ENCODE data around the gene TARBP1. TPM values are rescaled to one million over a fixed set of nuclear protein-coding genes. Genes with fewer than 3 reads are reported as not detected.
A peak's percentile ranks its signal among the peaks of the same experiment; 100 is the strongest.

The TARBP1 gene
- polyA plus RNA-seq, 4 donors: 44.9 to 97.4 (median 51.2) TPM

DNA sequence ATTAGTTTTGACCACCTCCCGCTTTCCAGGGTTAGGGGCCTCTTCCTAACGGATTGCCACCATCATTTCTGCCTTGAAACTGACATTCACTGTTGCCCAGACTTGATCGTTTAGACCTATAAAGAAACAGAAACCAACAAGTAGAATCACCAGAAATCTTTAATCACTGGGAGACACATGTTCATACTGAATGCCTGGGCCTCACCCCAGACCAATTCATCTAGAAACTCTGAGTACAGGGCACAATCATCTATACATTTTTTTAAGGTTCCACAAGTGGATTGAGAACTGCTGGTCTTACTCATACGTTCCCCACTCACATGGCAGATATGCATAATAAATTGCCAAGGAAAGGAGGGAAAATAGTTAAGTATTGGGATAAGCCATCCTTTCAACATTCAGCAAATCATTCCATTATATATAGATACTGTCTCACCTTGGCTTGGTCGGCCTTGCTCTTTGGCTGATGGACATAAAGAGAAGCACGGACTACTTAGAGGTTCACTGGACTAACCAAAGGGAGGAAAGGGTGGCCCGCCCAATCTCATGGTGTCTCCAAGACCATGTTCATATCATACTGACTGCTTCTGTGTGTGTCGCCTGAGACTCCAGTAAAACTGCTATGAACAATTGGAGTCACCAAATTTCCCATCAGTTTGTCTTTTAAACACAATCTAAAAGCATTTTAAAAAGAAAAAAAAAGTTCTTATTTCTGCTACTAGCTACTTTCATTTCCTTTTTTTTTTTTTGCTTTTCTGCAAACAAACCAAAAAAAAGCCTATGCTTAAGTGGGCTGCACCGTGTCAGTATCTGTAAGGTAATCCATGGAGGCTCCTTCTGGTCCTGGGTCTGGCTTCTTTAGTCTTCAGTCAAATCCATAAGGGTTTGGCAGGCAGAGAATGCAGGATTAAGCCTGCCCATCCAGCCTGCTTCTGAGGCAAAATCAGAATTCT lies 9.4 kb upstream of the TARBP1 start:
- no peak for DNase-seq (ENCODE audit: low read depth in 4 of 4, low spot score in 3 of 4)

GRCh38 chr1:234486858-234487840 lies 8.2 kb upstream of the TARBP1 start:
- DNase-seq (ENCODE audit: low read depth in 4 of 4, low spot score in 3 of 4): peak in 1 of 4 donors; percentile 56

DNA sequence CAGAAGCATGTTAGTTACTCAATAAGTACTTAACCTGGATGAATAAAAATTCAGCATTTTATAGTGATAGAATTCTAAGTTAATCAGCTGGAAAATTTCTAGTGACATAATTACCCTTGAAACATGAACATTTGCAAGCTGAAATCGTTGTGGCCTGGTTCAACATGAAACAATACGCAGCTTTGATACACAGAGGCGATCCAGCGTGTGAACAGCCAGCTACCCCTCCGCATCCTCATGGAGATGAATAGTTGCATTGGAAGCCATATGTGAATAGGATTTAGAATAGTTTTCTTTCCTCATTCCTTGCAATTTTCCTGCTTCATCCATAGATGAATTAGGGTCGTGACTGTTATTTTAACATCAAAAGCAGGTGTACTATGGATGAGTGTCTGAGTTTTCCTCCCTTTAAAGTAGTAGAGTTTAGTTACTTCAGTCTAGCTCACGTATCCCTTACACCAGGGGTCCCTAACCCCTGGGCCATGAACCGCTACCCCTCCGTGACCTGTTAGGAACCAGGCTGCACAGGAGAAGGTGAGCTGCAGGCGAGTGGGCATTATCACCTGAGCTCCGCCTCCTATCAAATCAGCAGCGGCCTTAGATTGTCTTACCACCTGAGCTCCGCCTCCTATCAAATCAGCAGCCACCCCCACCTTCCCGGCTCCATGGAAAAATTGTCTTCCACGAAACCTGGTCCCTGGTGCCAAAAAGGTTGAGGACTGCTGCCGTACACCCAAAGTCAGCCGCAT lies 6.2 kb upstream of the TARBP1 start:
- DNase-seq (ENCODE audit: low read depth in 4 of 4, low spot score in 3 of 4): no peak

GRCh38 chr1:234484218-234484617 lies 5.2 kb upstream of the TARBP1 start:
- no peak for DNase-seq (ENCODE audit: low read depth in 4 of 4, low spot score in 3 of 4)

GRCh38 chr1:234481771-234482170 lies 2.8 kb upstream of the TARBP1 start:
- DNase-seq (ENCODE audit: low read depth in 4 of 4, low spot score in 3 of 4): no peak

- DNase-seq (ENCODE audit: low read depth in 4 of 4, low spot score in 3 of 4): no peak
Measured at GRCh38 chr1:234479866-234480265, 887 bp upstream of the TARBP1 start.

- no peak for DNase-seq (ENCODE audit: low read depth in 4 of 4, low spot score in 3 of 4)
Measured at GRCh38 chr1:234479310-234479559, 256 bp upstream of the TARBP1 start.

DNA sequence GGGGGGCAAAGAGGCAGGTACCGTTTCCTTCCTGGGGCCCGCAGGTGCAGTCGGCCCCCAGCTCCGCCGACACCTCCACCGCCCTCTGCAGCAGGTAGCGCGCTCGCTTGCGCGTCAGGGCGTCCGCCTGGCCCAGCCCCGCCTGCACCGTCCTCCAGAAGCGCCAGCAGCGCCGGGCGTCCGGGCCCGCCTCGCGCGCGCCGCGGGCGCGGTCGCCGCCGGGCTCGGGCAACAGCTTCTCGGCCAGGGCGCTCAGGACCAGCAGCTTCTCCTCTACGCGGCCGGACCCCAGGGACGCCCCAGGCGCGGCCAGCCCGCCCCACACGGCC lies 863 bp downstream of the TARBP1 start:
- no peak for DNase-seq (ENCODE audit: low read depth in 4 of 4, low spot score in 3 of 4)

DNA sequence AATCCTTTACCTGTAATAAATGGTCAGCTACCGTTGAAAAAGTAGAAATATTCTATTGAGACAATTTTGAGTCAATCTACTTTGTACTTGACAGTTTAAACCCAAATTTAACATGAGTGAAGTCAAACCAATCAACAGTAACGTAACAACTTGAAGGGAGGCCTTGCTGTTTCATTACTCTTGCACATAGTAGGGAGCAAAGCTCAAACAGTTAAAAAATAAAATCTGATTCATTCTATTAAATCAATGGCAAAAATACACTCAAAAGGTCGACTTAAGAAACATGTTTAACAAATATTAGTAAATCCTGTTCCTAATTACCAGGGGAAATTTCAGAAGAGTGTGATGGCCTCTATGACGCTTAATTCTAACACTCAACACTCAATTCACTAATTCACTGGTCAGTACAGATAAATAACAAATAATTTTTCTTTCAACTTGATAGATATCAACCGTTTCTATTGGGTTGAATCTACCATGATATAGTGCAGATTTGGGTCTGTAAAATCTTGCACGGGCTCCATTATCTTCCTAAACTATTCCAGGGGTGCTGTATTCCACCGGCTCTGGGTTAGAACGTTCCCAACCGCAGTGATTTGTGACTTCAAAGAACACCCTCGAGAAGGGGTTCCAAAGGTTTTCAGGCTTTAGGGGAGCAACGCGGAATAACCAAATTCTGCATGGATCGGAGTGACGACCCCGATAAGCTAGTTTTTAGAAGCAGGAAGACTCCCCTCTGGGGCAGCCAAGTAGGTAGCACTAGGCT lies 1.4 kb downstream of the TARBP1 start:
- no peak for DNase-seq (ENCODE audit: low read depth in 4 of 4, low spot score in 3 of 4)

- DNase-seq (ENCODE audit: low read depth in 4 of 4, low spot score in 3 of 4): no peak
Measured at GRCh38 chr1:234476172-234476571, 2.8 kb downstream of the TARBP1 start.

- no peak for DNase-seq (ENCODE audit: low read depth in 4 of 4, low spot score in 3 of 4)
Measured at GRCh38 chr1:234475167-234475793, 3.7 kb downstream of the TARBP1 start.

GRCh38 chr1:234474375-234474774 lies 4.6 kb downstream of the TARBP1 start:
- DNase-seq (ENCODE audit: low read depth in 4 of 4, low spot score in 3 of 4): no peak

DNA sequence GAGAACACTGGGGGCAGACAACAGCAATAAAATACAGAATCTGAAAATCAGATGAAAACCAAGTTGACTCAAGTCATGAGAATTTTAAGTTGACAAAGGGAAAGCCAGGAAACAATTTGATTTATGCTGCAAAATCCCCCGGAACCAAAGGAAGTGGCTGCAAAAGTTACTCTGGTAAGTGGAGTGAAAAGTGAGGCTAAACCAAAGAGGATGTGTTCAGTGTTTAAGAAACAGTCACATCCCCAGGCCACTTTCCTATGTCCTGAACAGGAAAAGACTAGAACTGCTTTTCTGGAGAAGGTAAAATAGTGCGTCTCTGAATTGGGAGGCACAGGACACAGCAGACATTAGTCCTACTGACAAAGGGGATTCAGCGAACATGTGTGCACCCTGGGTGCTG lies 5.9 kb downstream of the TARBP1 start:
- no peak for DNase-seq (ENCODE audit: low read depth in 4 of 4, low spot score in 3 of 4)

DNA sequence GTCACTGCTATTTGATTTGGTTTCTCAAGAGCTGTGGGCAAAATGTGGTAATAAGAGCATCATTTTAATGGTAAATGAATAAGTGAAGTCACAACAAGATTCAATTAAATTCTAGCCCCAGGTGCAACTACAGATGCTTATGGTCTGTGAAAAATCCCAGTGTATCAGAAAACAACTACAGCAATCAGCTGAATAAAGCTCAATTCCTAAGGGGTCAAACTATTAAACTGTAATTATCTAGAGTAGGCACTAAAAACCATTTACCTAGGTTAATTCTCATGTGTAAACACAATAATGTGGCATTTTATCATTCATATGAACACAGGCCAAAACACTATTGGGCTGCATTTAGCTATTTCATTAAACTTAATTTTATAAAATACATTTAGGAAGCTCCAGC lies 9.6 kb downstream of the TARBP1 start:
- no peak for DNase-seq (ENCODE audit: low read depth in 4 of 4, low spot score in 3 of 4)

GRCh38 chr1:234468580-234468979 lies 10.4 kb downstream of the TARBP1 start:
- no peak for DNase-seq (ENCODE audit: low read depth in 4 of 4, low spot score in 3 of 4)

DNA sequence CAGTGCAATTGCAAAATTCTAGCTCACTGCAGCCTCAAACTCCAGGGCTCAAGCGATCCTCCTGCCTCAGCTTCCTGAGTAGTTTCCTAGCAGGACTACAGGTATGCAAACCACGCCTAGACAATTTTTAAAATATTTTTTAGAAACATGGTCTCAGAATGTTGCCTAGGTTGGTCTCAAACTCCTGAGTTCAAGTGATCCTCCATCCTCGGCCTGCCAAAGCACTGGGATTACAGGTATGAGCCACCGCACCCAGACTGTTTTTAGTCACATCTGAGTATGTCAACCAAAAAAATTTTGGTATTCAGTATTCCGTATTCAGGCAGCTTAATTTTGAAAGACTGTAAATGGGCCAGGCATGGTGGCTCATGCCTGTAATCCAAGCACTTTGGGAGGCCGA lies 11.2 kb downstream of the TARBP1 start:
- DNase-seq (ENCODE audit: low read depth in 4 of 4, low spot score in 3 of 4): no peak

DNA sequence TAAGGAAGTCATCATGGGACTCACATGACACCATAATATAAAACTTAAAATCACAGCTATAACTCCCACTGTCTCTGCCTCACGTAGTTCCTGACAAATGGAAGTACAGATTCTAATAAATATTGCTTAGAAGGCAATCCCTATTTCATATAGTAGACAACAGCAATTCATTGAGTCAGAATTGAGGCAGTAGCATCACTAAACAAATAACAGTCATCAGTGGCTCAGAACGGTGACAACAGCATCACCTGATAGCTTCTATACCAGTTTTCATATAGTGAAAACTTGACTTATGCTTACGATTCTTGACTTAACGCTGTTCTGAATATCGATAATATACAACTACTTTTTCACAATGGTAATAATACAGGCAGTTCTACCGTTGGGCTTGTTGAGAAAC lies 12.0 kb downstream of the TARBP1 start:
- DNase-seq (ENCODE audit: low read depth in 4 of 4, low spot score in 3 of 4): no peak

DNA sequence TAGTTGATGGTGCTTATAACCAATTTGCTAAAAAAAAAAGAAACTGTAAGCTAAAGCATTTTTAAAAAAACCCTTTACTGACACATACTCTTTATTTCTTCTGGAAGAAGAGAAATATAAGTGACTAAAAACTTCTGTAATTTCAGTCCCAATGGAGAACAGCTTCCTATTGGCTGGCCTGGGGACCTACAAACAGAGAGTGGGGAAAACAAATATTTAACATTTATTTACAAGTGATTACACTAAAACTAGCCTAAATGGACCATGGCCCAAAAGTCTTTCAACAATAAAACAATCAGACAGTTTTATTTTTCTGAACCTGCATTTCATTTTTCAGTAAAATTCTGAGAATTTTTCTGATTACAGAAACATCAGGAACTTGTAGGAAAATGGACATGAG lies 15.2 kb downstream of the TARBP1 start:
- no peak for DNase-seq (ENCODE audit: low read depth in 4 of 4, low spot score in 3 of 4)

GRCh38 chr1:234460652-234461051 lies 18.3 kb downstream of the TARBP1 start:
- no peak for DNase-seq (ENCODE audit: low read depth in 4 of 4, low spot score in 3 of 4)

All from left renal pelvis (tissue), 4 donors.